Testis (tissue), 2 donors: ENCODE results near the gene GLE1.
"Not testable (repeated sequence)": the region's sequence is repeated elsewhere in the genome, so short reads cannot be mapped to it uniquely, and the experiment has no call there.

Source experiments
- POLR2A ChIP-seq: fragments of 450-650 bp; IDR thresholded peaks from one replicate; pipeline ENCODE4 v1.6.1; 2017; ENCODE audit warnings: antibody characterized with exemption, mild to moderate bottlenecking, moderate library complexity
- TF ChIP-seq, protein P1 (sequence below), 3 experiments: fragments of 450-650 bp in 2 of 3; fragments of 200-600 bp in 1 of 3; sonication (generic) in 1 of 3; IDR thresholded peaks; one replicate each; pipeline ENCODE4 v1.5.1; 2016 to 2019; ENCODE audit warnings: antibody characterized with exemption in 3 of 3, mild to moderate bottlenecking in 2 of 3, moderate library complexity in 1 of 3

- TF ChIP-seq, protein P1, sequence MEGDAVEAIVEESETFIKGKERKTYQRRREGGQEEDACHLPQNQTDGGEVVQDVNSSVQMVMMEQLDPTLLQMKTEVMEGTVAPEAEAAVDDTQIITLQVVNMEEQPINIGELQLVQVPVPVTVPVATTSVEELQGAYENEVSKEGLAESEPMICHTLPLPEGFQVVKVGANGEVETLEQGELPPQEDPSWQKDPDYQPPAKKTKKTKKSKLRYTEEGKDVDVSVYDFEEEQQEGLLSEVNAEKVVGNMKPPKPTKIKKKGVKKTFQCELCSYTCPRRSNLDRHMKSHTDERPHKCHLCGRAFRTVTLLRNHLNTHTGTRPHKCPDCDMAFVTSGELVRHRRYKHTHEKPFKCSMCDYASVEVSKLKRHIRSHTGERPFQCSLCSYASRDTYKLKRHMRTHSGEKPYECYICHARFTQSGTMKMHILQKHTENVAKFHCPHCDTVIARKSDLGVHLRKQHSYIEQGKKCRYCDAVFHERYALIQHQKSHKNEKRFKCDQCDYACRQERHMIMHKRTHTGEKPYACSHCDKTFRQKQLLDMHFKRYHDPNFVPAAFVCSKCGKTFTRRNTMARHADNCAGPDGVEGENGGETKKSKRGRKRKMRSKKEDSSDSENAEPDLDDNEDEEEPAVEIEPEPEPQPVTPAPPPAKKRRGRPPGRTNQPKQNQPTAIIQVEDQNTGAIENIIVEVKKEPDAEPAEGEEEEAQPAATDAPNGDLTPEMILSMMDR (IDR thresholded peaks at IDR 0.05): not testable (repeated sequence)
- TF ChIP-seq POLR2A: not testable (repeated sequence)
Measured at GRCh38 chr9:128505906-128506305, 1.4 kb downstream of the GLE1 start.
